ENCODE data around the gene FAM174C. TPM values are rescaled to one million over a fixed set of nuclear protein-coding genes. Genes with fewer than 3 reads are reported as not detected.

FAM174C gene
- 50.5 to 98.6 TPM (median 76.3 TPM) in 5 replicates for total RNA-seq (2022; extraction: Qiagen RNA extraction; ENCODE audit: low read depth)

DNA sequence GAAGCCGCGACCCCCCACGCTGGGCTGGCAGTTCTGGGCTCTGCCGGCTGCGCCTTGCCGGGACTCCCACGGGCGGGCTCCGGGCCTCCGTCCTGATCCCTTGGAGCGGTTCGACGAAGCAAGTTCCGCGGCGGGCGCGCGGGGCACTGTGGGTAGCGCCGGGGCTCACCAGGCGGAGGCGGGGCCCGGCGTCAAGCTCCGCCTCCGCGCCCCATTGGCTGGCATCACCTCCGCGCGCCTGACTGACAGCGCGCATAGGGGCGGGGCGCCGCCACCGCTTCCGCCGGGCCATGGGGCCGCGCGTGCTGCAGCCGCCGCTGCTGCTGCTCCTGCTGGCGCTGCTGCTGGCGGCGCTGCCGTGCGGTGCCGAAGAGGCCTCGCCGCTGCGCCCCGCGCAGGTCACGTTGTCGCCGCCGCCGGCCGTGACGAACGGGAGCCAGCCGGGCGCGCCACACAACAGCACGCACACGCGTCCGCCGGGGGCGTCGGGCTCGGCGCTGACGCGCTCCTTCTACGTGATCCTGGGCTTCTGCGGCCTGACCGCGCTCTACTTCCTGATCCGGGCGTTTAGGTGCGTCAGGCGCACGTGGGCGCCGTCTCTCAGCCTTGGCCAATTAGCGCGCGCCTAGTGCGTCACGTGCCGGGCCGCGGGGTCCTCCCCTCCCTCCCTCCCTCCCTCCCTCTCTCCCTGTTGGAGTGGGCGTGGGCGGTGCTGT, at the start of gene FAM174C:
Gene FAM174C, plus strand, starts transcription at position 271 of the 716 bp plus-strand sequence. Its CDS starts 20 bp downstream, at position 291.

DNA sequence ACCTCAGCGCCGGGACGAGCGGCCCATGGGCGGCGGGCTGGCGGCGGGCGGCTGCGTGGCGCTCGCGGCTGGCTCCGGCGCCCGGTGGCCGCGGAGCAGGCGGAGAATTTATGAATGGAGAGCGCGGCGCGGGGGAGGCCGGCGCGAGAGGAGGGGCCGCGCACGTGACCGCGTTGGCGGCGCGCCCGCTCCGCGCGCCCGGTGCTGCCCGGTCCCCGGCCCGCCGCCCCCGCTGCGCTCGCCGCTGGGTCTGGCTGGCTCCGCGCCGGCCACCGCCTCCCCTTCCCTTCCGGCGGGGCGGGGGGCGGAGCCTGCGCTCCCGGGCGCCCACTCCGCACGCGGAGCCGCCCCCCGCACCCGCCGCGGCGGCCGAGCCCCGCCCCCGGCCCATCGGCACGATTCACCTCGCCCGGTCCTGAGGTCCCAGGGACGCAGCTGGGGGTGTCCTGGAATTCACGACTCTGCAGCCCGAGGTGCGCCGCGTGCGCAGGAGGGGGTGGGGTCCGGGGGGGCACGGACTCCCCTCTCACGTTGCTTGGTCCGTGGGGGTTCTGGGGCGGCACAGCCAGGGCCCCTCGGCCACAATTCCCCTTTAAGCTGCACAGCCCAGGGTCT, 37.5 kb upstream of the FAM174C start, which contains the start of gene CBARP:
Gene CBARP, minus strand, starts transcription at position 252 of the 615 bp plus-strand sequence. CDS start 1,905 bp downstream, outside the sequence.

DNA sequence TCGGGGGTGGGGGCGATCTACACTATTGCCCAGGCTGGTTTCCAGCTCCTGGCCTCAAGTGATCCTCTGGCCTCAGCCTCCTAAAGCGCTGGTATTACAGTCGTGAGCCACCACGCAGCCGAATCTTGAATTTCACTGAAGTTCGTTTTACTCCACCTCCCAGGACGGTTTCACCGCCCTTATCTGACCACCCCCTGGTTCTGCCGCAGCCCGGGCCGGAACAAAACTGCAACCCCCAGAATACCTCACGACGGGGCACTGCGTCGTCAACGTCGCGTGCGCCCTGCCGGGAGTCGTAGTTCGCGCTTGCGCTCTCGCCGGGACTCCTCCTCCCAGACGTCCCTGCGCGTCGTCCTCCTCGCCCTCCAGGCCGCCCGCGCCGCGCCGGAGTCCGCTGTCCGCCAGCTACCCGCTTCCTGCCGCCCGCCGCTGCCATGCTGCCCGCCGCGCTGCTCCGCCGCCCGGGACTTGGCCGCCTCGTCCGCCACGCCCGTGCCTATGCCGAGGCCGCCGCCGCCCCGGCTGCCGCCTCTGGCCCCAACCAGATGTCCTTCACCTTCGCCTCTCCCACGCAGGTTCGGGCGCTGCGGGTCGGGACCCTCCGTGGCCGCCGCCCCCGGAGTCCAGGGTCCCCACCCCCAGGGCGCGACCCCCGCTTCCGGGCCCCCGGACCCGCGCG, 33.8 kb upstream of the FAM174C start, which contains the start of gene ATP5F1D:
Gene ATP5F1D, plus strand, starts transcription at position 335 of the 679 bp plus-strand sequence. Its CDS starts 100 bp downstream, at position 435.

DNA sequence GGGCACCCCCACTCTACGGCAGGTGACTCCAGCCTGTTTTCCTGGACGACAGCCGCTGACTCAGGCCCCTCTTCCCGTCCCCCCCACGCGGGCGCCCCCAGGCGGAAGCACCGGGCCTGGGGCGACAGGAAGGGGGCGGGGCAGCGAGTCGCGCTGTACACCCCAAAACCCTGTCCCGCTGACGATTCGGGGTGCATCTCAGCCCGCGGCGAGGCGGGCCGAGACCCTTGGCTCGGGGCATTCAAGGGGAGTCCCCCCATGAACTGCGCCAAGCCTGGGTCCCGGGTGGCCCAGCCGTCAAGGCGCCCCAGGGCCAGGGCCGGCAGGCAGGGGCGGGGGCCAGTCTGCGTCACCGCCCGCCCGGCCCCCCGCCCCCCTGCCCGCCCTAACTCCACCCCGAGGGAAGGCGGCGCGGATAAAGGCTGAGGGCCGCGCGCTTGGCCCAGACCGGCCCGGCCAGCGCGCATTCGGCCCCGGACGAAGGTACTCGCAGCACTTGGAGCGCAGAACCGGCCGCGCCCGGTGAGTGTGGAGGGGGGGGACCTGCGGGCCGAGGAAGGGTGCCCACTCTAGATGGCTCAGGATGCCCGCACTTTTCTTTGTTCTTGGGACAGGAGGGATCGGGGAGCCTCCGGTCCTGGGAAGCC, 27.1 kb upstream of the FAM174C start, which contains the start of gene MIDN:
Gene MIDN, plus strand, starts transcription at position 445 of the 647 bp plus-strand sequence. CDS start 1,714 bp downstream, outside the sequence.

DNA sequence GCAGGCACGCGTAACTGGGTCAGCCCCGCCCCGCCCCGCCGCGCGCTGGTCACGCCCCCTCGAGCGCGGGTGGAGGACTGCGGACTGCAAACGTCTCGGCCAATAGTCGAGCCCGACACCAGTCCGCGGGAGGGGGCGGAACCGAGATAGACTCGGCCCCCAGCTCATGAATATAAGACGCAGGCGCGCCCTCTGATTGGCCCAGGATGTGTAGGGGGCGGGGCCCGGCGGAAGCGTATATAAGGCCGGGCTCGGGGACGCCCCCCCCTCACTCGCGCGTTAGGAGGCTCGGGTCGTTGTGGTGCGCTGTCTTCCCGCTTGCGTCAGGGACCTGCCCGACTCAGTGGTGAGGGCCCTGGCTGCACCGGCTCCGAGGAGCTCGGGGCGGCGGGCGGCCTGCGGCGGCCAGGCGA, 6.3 kb upstream of the FAM174C start, which contains the start of gene CIRBP:
Gene CIRBP, plus strand, starts transcription at position 268 of the 413 bp plus-strand sequence. CDS start 1,602 bp downstream, outside the sequence.

DNA sequence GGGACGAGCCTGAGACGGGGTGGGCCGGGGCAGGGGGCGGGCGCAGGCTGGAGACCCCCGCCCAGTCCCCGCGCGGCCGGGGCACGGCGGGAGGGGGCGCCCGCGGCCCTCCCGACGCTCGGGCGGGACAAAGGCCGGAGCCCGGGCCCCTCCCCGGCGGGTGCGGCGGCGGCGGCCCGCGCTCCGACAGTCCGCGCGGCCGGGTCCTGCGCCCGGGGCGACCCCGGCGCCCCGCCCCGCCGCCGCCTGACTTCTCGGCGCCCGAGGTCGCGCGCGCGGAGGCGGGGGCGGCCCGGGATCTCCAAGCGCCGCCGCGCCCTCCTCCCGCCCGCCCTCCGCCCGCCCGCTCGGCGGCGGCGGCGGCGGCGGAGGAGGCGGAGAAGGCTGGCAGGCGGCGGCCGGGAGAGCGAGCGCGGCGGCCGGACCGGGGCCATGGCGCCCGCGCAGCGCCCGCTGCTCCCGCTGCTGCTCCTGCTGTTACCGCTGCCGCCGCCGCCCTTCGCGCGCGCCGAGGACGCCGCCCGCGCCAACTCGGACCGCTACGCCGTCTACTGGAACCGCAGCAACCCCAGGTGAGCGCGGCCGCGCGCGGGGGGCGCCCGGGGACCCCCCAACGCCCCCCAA, 10.5 kb downstream of the FAM174C start, which contains the start of gene EFNA2:
Gene EFNA2, plus strand, starts transcription at position 137 of the 624 bp plus-strand sequence. Its CDS starts 296 bp downstream, at position 433.

Other genes starting within 250 kb of the FAM174C start
- 77.5 to 88.2 TPM (median 83.4 TPM) in 5 replicates for gene CNN2, start 248.9 kb upstream of the FAM174C start, total RNA-seq (2022; extraction: Qiagen RNA extraction; ENCODE audit: low read depth)
- gene ABCA7, start 235.4 kb upstream of the FAM174C start, total RNA-seq (2022; extraction: Qiagen RNA extraction; ENCODE audit: low read depth), result 14.9 to 17.5 TPM (median 16.8 TPM) in 5 replicates
- gene ARHGAP45, start 208.4 kb upstream of the FAM174C start, total RNA-seq (2022; extraction: Qiagen RNA extraction; ENCODE audit: low read depth), result 2.8 to 4.7 TPM (median 4.4 TPM) in 5 replicates
- gene POLR2E, start 180.2 kb upstream of the FAM174C start, total RNA-seq (2022; extraction: Qiagen RNA extraction; ENCODE audit: low read depth), result 180 to 261 TPM (median 238 TPM) in 5 replicates
- 452 to 503 TPM (median 489 TPM) in 5 replicates for gene GPX4, start 171.5 kb upstream of the FAM174C start, total RNA-seq (2022; extraction: Qiagen RNA extraction; ENCODE audit: low read depth)
- gene SBNO2, start 101.3 kb upstream of the FAM174C start, total RNA-seq (2022; extraction: Qiagen RNA extraction; ENCODE audit: low read depth), result 25.0 to 38.4 TPM (median 37.0 TPM) in 5 replicates
- gene STK11, start 69.8 kb upstream of the FAM174C start, total RNA-seq (2022; extraction: Qiagen RNA extraction; ENCODE audit: low read depth), result 30.8 to 36.4 TPM (median 36.1 TPM) in 5 replicates
- gene CBARP, start 37.5 kb upstream of the FAM174C start, total RNA-seq (2022; extraction: Qiagen RNA extraction; ENCODE audit: low read depth), result 2.2 to 4.3 TPM (median 4.1 TPM) in 5 replicates
- gene ATP5F1D, start 33.8 kb upstream of the FAM174C start, total RNA-seq (2022; extraction: Qiagen RNA extraction; ENCODE audit: low read depth), result 99.5 to 201 TPM (median 159 TPM) in 5 replicates
- gene MIDN, start 26.9 kb upstream of the FAM174C start, total RNA-seq (2022; extraction: Qiagen RNA extraction; ENCODE audit: low read depth), result 42.4 to 55.4 TPM (median 51.8 TPM) in 5 replicates
- gene CIRBP, start 6.2 kb upstream of the FAM174C start, total RNA-seq (2022; extraction: Qiagen RNA extraction; ENCODE audit: low read depth), result 89.3 to 186 TPM (median 97.4 TPM) in 5 replicates
- 1.0 to 2.1 TPM (median 1.8 TPM) in 5 replicates for gene EFNA2, start 10.3 kb downstream of the FAM174C start, total RNA-seq (2022; extraction: Qiagen RNA extraction; ENCODE audit: low read depth)
- 66.2 to 78.7 TPM (median 77.7 TPM) in 5 replicates for gene NDUFS7, start 108.4 kb downstream of the FAM174C start, total RNA-seq (2022; extraction: Qiagen RNA extraction; ENCODE audit: low read depth)
- gene GAMT, start 126.0 kb downstream of the FAM174C start, total RNA-seq (2022; extraction: Qiagen RNA extraction; ENCODE audit: low read depth), result 30.9 to 45.1 TPM (median 41.7 TPM) in 5 replicates
- gene DAZAP1, start 132.1 kb downstream of the FAM174C start, total RNA-seq (2022; extraction: Qiagen RNA extraction; ENCODE audit: low read depth), result 77.1 to 108 TPM (median 103 TPM) in 5 replicates
- 1,763 to 2,099 TPM (median 1,850 TPM) in 5 replicates for gene RPS15, start 162.9 kb downstream of the FAM174C start, total RNA-seq (2022; extraction: Qiagen RNA extraction; ENCODE audit: low read depth)
- gene APC2, start 174.6 kb downstream of the FAM174C start, total RNA-seq (2022; extraction: Qiagen RNA extraction; ENCODE audit: low read depth), result 1.1 to 2.3 TPM (median 2.0 TPM) in 5 replicates
- 10.7 to 19.4 TPM (median 16.7 TPM) in 5 replicates for gene C19orf25, start 203.7 kb downstream of the FAM174C start, total RNA-seq (2022; extraction: Qiagen RNA extraction; ENCODE audit: low read depth)
- 0.42 to 1.9 TPM (median 1.0 TPM) in 5 replicates for gene PCSK4, start 214.8 kb downstream of the FAM174C start, total RNA-seq (2022; extraction: Qiagen RNA extraction; ENCODE audit: low read depth)
- 4.3 to 6.8 TPM (median 4.4 TPM) in 5 replicates for gene REEP6, start 215.7 kb downstream of the FAM174C start, total RNA-seq (2022; extraction: Qiagen RNA extraction; ENCODE audit: low read depth)
- gene ADAMTSL5, start 237.5 kb downstream of the FAM174C start, total RNA-seq (2022; extraction: Qiagen RNA extraction; ENCODE audit: low read depth), result 2.9 to 4.5 TPM (median 3.4 TPM) in 5 replicates
- not detected in 5 replicates for gene PLK5, start 248.5 kb downstream of the FAM174C start, total RNA-seq (2022; extraction: Qiagen RNA extraction; ENCODE audit: low read depth)